ENCODE results near the gene DEDD2.
A peak's percentile ranks its signal among the peaks of the same experiment; 100 is the strongest.

Gene DEDD2

DNA sequence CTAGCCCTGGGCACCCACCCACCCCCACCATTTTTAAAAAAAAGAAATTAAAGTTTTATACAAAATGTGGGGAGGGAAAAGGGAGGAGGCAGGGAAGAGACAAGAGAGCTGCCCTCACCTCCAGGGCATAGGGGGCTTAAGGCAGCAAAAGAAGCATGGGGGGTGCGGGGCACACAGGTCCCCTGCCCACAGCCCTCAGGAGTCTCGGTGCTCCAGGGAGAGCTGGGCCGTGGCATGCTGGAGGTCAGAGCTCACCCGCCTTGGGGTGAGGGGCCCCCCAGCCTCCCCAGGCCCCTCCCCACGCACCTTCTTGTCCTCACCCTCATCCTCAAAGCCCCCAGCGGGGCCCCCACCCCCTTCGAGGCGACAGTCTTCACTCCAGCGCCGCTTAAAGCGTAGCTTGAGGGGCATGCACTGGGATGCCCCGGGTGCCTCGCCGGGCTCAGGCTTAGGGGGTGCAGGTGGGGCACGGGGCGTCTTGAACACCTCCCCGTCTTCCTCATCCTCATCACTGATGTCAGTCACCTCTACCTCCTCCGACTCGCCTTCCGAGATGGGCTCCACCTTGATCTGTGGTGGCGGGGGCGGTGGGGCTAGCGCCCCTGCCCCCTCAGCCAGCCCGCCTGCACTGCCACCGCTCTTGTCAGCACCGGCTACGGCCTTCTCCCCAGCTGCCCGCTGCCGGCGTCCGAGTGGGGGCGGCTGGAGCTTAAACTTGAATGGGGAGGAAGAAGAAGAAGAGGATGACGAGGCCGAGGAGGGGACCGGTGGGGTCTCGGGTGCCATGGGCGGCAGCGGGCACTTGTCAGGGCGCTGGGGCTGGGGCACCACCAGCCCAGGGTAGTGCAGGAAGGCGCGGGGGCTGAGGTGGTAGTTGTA, 31.0 kb upstream of the DEDD2 start:
- no peak for DNase-seq (ENCODE audit: low read depth)

DNA sequence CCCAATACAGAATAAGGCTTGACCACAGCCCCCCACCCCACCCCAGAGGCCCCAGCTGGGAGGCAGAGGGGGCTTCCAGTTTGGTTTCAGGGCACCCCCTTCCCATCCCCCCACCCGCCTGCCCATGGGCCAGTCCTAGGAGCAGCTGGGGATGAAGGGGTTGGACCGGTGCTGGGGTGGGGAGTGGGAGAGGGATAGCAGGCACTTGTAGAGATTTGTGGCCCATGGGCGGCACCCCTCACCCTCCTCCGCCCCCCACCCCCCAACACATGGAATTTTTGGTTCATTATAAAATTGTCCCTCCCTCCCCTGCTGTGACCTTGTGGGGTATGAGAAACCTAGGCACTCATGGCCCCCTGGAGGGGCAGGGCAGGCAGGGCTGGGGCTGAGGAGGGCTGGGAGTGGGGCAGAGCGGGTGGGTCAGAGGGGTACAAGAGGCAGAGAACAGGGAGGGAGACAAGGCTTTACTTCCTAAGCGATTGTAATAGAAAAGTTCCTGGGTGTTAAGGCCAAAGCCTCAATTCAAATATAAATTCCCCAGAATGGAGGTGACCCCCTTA, 30.2 kb upstream of the DEDD2 start:
- no peak for DNase-seq (ENCODE audit: low read depth)

DNA sequence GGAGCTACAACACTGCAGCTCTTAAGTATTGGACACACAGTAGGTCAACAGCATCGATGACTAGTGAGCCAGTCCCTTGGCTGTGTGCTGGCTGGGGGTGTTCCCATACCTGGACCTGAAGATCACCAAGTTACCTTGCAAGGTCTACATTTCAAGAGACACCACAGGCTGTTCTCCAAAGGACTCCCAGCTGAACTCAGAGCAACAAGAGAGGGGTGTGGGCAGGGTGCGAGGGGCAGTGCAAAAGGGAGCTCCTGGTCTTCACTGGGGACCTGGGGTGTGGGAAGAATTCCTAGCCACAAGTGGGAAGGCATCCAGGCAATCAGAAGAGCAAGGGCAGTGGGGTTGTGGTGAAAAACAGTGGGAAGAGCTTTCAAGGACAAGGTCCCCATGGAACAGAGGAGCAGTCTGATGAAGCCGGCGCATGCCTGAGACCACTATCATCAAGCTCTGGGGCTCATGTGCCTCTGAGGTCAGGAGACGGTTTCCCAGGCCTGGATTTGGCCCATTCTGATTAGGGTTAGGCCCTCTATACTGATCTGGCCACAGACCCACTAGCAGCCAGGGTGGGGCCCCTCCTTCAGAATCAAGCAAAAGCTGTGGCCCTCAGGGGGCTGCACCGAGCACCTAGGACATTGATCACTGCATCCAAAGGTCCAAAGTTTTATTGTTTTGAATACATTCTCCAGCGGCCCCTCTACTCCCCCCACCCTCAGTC, 29.6 kb upstream of the DEDD2 start:
- DNase-seq (ENCODE audit: low read depth), result no peak

DNA sequence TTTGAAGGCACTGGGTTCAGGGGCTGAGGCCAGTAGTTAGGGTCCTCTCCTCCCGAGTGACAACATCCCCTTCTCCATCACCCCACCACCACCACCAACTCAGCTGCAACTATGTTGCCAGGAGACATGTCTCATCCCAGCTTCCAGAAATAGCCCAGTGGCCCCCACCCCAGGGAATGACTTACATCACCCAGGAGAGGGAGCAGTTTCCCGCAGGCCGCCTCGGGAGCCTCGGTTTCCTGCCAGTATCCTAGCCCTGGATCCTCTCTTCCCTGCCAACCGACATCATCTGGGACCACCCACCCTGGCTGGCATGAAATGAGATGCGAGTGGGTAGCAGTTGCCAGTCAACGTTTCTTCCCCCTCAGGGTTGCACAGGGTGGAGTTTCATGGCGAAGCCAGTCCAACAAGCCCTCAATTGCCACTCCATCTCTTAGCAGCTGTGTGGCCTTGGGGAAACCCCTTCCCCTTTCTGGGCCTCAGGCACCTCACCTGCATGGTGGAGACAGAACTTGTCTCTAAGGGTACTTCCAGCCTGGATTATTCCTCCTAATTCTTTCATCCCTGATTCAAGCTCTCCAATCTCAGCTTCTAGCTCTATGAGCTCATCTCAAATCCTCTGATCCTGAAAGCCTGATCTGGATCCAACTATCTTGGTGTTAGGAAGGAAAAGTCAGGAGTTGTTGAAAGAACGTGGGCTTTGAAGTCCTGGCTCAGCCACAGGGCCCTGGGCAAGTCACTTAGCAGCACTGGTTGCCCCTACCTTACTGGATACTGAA, 28.9 kb upstream of the DEDD2 start:
- no peak for DNase-seq (ENCODE audit: low read depth)

DNA sequence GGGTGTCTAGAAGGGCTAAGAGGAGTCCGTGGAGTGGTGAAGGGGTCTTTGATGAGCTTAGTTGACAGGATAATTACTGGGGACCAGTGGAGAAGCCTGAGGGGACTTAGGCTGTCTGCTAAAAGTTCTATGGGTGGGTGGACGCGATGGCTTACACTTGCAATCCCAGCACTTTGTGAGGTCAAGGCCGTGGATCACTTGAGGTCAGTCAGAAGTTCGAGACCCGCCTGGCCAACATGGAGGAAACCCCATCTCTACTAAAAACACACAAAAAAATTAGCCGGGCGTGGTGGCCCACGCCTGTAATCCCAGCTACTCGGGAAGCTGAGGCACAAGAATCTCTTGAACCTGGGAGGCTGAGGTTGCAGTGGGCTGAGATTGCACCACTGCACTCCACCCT, 27.8 kb upstream of the DEDD2 start:
- DNase-seq (ENCODE audit: low read depth), result no peak

DNA sequence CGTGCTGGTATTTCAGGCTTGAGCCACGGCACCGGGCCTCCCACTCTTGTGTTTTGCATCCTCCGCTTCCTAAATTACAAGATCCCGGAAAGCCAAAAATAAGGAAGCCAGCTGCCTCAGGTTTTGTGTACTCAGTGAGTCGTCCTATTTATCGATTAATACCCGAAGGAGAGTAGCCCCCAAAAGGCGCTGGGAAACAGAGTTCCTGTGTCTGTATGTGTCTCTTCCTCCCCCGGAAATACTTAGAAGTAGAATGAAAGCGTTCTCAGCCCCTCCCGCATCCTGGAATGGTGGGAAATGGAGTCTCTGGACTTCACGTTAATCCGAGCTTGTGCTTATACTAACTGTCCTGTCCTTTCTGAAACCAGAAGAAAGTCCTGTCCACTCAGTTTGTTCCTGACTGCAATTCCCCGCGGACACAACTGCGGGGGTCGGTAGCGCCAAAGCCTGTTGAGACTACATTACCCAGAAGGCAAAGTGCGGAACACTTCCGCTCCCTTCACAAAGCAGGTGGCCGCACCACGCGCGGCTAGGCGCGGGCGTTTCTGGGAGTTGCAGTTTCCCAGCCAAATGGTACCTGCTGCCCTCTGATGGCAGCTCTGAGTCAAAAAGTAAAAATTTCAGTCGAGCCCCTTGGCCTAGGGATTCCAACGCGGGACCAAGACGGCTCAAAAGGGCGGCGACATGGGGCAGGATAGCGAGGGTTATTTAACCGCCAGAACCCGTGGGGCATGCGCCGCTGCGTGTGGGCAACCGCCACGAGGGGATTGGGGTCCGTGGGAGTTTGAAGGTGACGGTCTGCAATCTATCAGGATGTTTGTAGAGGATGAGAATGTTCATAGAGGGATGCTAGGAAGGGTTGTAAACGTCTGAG, 27.1 kb upstream of the DEDD2 start:
- peak; percentile 85 for DNase-seq (ENCODE audit: low read depth)

DNA sequence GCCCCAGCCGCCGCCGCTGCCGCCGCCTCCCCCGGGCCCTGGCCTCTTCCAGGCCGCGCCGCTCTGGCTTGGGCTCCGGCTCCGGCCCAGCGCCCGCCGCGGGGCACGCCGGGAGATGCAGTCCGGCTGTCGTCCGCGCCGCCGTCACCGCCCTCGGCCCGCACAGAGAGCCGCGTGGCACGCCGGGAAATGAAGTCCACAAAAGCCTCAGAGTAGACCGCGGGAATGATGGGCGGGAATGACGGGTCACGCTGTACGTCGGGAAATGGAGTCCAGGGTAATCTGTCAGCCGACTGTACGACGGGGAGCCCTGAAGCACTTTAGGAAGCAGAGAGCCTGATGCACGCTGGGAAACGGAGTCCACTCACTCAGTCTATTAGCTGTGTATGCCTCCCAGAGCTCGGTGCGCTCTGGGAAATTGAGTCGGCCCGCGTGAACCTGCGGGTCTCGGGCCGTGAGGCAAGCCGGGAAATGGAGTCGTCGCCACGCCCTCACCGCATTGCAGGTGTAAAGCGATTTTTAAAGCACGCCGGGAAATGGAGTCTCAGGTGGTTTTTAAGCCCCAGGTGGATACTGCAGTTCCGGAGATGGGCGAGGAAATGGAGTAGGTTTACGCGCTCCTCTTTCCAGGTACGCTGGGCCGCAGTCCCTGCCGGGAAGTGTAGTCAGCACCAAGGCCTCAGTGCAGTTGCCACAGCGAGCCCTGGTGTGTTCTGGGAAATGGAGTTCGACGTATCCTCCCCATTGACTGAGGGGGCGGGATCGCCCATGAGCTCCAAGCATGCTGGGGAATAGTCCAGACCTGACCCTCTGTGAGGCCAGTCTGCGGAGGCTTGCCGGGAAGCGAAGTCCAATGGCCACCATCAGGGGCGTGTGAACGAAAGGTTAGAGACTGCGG, 25.3 kb upstream of the DEDD2 start, which contains the start of gene GSK3A:
TSS of gene GSK3A (minus strand) at position 91 of the 898 bp plus-strand sequence. CDS start 137 bp downstream, outside the sequence.
- peak; percentile 92 for DNase-seq (ENCODE audit: low read depth)

DNA sequence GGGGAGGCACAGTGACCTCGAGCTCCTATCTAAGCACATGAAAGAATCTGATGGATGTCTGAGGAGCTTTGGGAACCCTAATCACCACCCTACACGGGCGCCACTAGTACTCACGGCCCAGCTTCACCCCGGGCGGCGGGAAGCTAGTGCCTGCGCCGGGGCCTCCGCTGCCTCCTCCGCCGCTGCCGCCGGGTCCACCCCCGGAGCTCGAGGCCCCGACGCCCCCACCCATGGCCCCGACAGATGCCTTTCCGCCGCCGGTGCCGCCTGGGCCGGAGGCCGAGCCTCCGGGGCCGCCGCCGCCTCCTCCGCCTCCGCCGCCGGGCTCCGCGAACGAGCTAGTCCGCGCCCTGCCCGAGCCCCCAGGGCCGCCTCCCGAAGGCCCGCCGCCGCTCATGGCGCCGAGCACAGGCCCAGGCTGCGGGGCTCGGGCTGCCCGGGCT, 24.6 kb upstream of the DEDD2 start:
- no peak for DNase-seq (ENCODE audit: low read depth)

DNA sequence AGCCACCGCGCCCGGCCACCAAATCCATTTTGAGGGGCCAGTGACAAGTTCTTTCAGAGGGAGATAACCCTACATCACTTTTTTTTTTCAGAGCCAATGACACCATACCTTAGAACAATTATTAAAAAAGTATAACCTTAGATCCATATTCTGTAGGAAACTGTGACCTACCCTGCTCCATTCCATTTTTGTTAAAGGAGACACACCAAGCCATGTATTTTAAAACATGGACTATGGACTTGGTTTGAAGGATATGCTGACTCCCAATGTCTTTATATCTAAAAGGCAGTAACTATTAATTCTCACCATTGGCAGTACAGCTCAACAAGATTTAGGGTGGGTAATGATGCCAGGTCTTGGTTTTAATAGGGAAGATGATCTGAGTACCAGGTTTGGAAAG, 23.8 kb upstream of the DEDD2 start:
- no peak for DNase-seq (ENCODE audit: low read depth)

DNA sequence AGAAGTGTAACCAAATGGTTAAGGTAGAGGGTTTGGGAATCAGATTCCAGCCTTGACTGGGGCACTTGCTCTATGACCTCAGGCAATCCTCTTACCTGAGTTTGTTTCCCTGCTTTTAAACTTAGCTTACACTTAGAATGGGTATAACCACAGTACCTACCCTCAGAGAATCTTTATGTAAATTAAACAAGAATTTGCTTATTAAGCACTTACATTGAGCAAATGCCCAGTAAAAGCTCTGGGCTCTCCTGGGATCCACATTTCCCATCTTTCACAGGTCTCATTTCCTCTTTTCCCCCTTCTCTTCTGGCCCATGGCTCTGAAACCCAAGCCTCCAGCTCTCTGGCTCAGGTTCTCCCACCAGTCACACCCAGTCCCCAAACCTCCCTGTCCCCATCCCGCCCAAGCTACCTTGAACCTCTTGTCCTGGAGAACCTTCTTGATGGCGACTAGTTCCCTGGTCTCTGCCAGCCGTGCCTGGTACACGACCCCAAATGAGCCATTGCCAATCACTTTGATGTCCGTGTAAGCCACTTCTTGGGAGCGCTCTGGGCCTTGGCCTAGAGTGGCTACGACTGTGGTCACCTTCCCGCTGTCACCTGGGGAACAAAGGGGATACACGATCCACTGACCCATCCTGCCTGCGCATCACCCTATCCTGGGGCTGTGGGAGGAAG, 22.2 kb upstream of the DEDD2 start:
- DNase-seq (ENCODE audit: low read depth), result no peak

DNA sequence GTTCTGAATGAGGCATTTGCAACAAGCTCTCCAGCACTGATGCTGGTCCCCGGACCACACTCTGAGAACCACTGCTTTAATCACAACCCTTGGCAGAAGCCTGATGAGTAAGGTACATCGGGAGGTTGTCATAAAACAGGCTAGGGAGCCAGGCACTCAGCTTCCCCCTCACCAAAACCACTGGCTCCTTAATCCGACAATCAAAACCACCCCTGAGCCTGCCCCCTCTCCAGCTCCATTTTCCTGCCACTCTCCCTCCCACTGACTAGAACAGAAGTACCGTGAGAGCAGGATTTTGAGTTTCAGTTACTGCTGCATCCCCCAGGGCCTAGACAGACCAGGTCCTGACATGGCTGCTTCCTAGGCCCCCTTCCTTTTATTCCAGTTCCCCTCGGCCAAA, 17.7 kb upstream of the DEDD2 start:
- DNase-seq (ENCODE audit: low read depth), result no peak

DNA sequence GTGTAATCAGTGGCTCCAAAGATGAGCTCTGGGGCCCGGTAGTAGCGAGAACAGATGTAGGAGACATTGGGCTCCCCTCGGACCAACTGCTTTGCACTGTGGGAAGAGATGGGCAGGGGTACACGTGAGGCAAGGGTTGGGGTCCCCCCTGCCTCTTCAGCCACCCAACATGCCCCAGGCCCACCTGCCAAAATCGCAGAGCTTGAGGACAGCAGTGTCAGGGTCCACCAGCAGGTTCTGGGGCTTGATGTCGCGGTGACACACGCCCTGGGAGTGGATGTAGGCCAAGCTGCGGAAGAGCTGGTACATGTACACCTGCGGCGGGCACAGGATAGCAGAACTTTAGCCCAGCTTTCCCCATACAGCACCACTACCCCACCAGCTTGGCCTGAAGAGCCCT, 16.9 kb upstream of the DEDD2 start:
- DNase-seq (ENCODE audit: low read depth), result no peak

DNA sequence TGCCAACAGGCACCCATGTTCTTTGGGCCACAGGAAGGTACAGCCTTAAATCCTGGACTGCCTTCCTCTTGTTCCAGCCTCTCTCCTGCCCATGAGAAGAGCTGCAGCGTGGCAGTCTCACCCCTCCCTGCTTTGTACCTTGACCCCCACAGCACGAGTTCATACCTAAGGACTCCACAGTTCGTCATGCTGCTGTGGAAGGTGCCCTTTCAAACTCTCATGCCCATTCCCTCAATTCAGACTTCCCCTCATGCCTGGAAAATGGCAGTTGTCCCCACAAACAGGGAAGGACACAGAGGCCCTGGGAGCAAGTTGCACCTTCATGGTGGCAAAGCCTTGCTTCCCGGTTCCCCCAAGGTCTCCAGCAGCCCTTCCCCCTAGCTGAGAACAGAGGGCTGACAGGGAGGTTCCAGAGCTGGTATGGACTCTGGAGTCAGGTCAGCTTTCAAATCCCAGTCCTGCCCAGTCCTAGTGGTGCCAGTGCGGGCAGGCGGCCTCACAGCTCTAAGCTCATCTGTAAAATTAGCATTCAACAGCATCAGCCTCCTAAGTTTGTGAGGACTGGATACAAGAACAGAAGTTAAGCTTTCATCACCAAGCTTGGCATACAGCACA, 16.3 kb upstream of the DEDD2 start:
- DNase-seq (ENCODE audit: low read depth), result no peak

DNA sequence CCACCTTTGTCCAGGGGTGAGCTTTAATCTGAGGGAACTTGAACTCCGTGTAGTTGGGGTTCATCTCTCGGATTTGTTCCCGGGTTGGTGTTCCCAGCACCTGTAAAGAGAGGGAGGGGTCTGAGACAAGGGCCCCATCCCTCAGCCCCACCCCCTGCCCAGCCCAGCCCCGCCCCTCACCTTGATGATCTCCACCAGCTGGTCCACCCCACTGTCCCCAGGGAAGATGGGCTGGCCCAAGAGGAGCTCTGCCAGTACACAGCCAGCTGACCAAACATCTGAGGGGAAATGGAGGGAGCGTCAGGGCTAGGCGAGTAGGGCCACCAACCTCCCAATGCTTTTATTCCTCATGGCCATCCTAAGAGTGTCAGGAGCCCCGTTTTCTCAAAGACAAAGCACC, 15.6 kb upstream of the DEDD2 start:
- no peak for DNase-seq (ENCODE audit: low read depth)

DNA sequence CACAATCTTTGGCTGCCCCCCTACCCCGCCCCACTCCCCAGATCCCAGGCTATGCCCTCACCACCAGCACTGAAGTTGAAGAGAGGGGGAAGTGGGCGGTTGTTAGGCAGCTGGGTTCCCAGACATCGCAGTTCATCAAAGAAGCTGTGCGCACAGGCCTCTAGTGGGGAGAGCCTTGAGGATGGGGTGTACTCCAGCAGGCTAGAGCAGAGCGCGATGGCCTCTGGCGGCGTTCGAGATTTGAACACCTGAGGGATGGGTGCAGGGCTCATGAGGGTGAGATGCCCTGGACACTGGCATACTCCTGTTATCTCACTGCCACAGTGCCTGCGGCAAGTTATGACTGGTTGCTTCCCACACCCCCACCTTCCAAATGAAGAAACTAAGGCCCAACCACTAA, 15.0 kb upstream of the DEDD2 start:
- DNase-seq (ENCODE audit: low read depth), result no peak

DNA sequence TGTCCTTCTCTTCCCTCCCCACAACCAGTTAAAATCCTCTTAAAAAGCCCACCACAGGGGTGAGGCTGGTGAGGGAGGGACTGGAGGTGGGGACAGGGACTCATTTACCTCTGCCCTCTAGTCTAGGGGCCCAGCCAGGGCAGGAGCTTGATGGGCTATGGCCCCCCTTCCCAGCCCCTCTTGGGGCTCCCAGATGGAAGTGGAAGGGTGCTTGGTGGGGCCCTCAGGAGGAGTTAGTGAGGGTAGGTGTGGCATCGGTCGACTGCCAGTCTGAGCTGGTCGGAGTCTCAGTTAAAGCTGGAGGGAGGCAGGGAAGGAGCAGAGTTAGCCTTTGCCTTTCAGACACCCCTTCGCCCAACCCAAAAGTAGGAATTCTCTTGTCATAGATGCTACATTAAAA, 13.1 kb upstream of the DEDD2 start:
- no peak for DNase-seq (ENCODE audit: low read depth)

DNA sequence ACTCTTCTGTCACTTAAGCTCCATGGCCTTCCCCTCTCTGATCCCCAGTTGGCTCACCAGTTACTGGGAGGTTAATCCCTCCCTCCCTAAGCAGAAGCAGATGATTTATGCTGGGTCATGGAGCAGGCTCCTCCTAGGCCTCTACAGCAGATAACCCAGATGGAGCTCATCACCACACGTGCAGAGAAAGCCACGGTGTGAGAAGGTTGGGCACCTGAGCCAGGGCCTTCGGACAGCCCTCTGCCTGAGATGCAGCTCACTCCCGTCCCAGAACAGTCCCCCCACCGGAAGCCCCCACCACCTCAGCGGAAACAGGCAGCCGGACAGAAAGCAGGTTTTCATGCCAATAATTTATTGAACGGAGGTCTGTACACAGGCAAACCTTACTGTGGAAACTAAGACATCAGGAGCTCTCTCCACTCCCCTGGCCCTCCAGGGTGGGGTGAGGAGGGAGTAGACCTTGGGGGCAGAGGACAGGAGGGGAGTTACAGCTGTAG, 12.4 kb upstream of the DEDD2 start:
- DNase-seq (ENCODE audit: low read depth), result no peak

DNA sequence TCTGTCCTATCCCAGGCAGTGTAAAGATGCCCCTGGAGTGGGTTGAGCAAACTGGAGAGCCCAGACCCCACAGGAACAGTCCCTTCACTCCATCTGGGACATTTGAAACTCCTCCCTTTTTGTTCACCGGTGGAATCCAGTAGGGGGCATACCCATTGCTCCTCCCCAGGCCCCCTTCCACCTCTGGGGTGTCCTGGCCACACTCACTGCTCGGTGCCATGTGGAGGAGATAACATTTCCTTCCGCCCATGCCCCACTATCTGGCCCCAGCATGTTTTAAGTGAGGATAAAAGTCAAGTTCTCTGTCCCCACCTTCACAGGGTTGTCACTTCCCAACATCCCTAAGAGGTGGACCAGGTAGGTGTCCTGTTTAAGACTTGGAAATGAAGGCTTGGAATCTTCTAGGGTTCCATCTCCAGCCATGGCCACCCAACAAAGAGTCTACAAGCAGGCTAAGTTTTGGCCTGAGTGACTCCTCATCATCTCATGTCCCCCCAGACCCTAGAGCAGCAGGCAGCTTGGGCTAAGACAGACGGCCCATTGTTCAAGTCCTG, 11.9 kb upstream of the DEDD2 start:
- DNase-seq (ENCODE audit: low read depth), result no peak

DNA sequence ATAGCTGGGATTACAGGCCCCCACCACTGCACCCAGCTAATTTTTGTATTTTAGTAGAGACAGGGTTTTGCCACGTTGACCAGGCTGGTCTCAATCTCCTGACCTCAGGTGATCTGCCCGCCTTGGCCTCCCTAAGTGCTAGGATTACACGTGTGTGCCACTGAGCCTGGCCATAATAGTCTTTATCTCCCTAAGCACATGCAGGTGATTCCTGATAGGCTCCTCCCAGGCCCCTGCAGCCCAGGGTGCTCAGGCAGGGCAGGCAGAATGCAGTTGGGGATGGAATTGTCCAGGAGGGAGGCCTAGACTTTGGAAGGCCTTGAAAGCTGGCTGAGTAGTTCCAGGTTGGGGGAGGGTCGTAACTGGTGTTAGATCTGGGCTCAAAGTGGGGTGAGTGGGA, 11.2 kb upstream of the DEDD2 start:
- no peak for DNase-seq (ENCODE audit: low read depth)

Measured in stimulated activated CD8-positive, alpha-beta memory T cell treated with anti-CD3 and anti-CD28 coated beads, Interleukin-4, amount 100 ng/mL, for 24 hours (primary cell).